Heart left ventricle (tissue), 13 donors: ENCODE measurements around the gene BATF3.

Experiments
- CTCF ChIP-seq, 12 donors: fragments of 200-600 bp; sonication (generic) in 4 of 12; IDR thresholded peaks; one replicate each; pipeline versions ENCODE4 v1.5.0 to v1.8.0; 2018 to 2022; ENCODE audit warnings: antibody characterized with exemption in 12 of 12, mild to moderate bottlenecking in 5 of 12
- POLR2A ChIP-seq, 2 donors: fragments of 450-650 bp; IDR thresholded peaks; one replicate each; pipeline ENCODE4 v1.6.1; 2017; ENCODE audit warnings: antibody characterized with exemption in 2 of 2, mild to moderate bottlenecking in 2 of 2, moderate library complexity in 2 of 2
- donor health status: ischemic (EF 13 %, LVEDD 7.1; RV severe dilation, severe dysfunction).
- donor health status: DM: no; HTN: yes; CAD: no.
- donor health status: DM: no; HTN: no; CAD: no.
- donor health status: ischemic (EF 25% LVEDD 6.9; RV normal size, moderate dysfunction).
- donor health status: ischemic (EF 25% LVEDD 5.7; RV mildly dilated, moderate dysfunction).
- donor health status: ischemic (EF 35%, LVEDD 5.7; RV mildly dilated, moderate dysfunction).
- donor health status: nonischemic (EF 11% LVEDD 7.7; RV severe dilation, severe dysfunction).
- donor health status: DM: yes; HTN: yes; CAD: no.
- donor health status: PGD.
- donor health status: ischemic (EF 29% LVEDD 5.4; RV normal size, mild dysfunction).
- donor health status: nonischemic (EF 23%, LVEDD 6.1; RV moderate dilation, normal function).

GRCh38 chr1:212680680-212681389 lies 18.8 kb downstream of the BATF3 start:
- TF ChIP-seq POLR2A (IDR thresholded peaks at IDR 0.05) (no peak), CTCF (IDR thresholded peaks at IDR 0.05) (no peak)
